Motor neuron (in vitro differentiated cells): Measurements from ENCODE around the gene HABP4. TPM values are rescaled to one million over a fixed set of nuclear protein-coding genes. Genes with fewer than 3 reads are reported as not detected.

Experiments used
- ATAC-seq, 8 experiments: fragments of 200-7000 bp; cut with Tn5 transposase; replicated peaks in 6 of 8; 2 replicates each; pipeline ENCODE4 v1.8.0; 2021; ENCODE audit warnings: mild to moderate bottlenecking in 8 of 8, moderate library complexity in 8 of 8
- H3K27ac ChIP-seq, 2 donors: fragments of 250-450 bp; sonication (Bioruptor Pico); 2 replicates each; pipeline ENCODE4 v1.9.0; 2021; ENCODE audit warnings: antibody characterized with exemption in 2 of 2, mild to moderate bottlenecking in 2 of 2, moderate library complexity in 1 of 2
- H3K4me1 ChIP-seq, 2 donors: fragments of 250-450 bp; sonication (Bioruptor Pico); replicated peaks in 1 of 2; 2 replicates each; pipeline ENCODE4 v1.6.1; 2021; ENCODE audit warnings: antibody characterized with exemption in 2 of 2, mild to moderate bottlenecking in 2 of 2, moderate library complexity in 1 of 2
- H3K4me3 ChIP-seq, 5 donors: fragments of 250-450 bp; sonication (Bioruptor Pico); 2 replicates each; pipeline ENCODE4 v1.9.0; 2021; ENCODE audit warnings: antibody characterized with exemption in 5 of 5, mild to moderate bottlenecking in 5 of 5, moderate library complexity in 4 of 5
- whole genome bisulfite sequencing, 10 experiments: fragments of 450-650 bp; shearing (Covaris generic); methylation state at CpG; one replicate each; pipeline ENCODE4 v1.0.0; 2022; 5-methylcytosine and 5-hydroxymethylcytosine counted together
- in situ Hi-C, 9 experiments: fragments of 400-800 bp; cut with MboI; loops; one replicate each; pipeline ENCODE4 v1.15.0; 2021; ENCODE audit warnings: low sequenced_read_pairs in 9 of 9, low pct_unique_long_range_greater_than_20kb in 2 of 9; ENCODE audit not compliant: unreplicated experiment in 9 of 9
- total RNA-seq, 8 experiments: library from RNA; unstranded; fragments of 300-600 nt; gene quantifications; 2 replicates each; pipeline versions ENCODE4 v1.2.3 to v1.2.4, GENCODE V29; 2022

HABP4 gene
- total RNA-seq, 8 experiments from 2014 or later = 4.0 to 30.2 (median 24.0) TPM

GRCh38 chr9:96509026-96509425, 59.1 kb downstream of the HABP4 start:
- ATAC-seq = no peak
- in situ Hi-C loops = no loop called here
- no peak overlapping the region for H3K4me3 ChIP-seq
- 60 to 100% (median 79%) methylated on average over 1 to 5 of the region's 5 CpGs; no CpG with 5 or more reads in 2 of the 10 experiments for WGBS, 10 experiments
- no peaks in the 10 kb centered on the region for H3K4me1 ChIP-seq
- H3K27ac ChIP-seq = no peak overlapping the region

GRCh38 chr9:96509848-96510247, 59.9 kb downstream of the HABP4 start:
- Histone ChIP-seq H3K4me3 (no peak overlapping the region), H3K4me1 (peaks cover 0 to 4% of the 10 kb centered on the region in 2 donors), H3K27ac (no peak overlapping the region)
- no peak for ATAC-seq
- WGBS, 10 experiments = 0 to 50% (median 35%) methylated on average over 1 to 2 of the region's 2 CpGs; no CpG with 5 or more reads in 1 of the 10 experiments
- in situ Hi-C loops = no loop called here

GRCh38 chr9:96510258-96510657, 60.3 kb downstream of the HABP4 start:
- Histone ChIP-seq H3K27ac (no peak overlapping the region), H3K4me3 (no peak overlapping the region), H3K4me1 (peaks cover 0 to 8% of the 10 kb centered on the region in 2 donors)
- ATAC-seq = no peak
- WGBS, 10 experiments = 29 to 87% (median 52%) methylated on average over 1 to 4 of the region's 4 CpGs; no CpG with 5 or more reads in 2 of the 10 experiments
- in situ Hi-C loops = no loop called here

GRCh38 chr9:96512240-96512639, 62.3 kb downstream of the HABP4 start:
- ATAC-seq = no peak
- 57 to 100% (median 87%) methylated on average over 1 to 3 of the region's 3 CpGs; no CpG with 5 or more reads in 3 of the 10 experiments for WGBS, 10 experiments
- in situ Hi-C loops = no loop called here
- Histone ChIP-seq H3K4me3 (no peak overlapping the region), H3K4me1 (peaks cover 0 to 11% of the 10 kb centered on the region in 2 donors), H3K27ac (no peak overlapping the region)

- no peak overlapping the region for H3K27ac ChIP-seq
- H3K4me3 ChIP-seq = no peak overlapping the region
- ATAC-seq = peak in 1 of 8 experiments; percentile 28
- 40 to 100% (median 93%) methylated on average over 1 to 5 of the region's 5 CpGs; no CpG with 5 or more reads in 4 of the 10 experiments for WGBS, 10 experiments
- in situ Hi-C loops = no loop called here
- peaks cover 0 to 11% of the 10 kb centered on the region in 2 donors for H3K4me1 ChIP-seq
Observed at GRCh38 chr9:96513622-96514021, 63.7 kb downstream of the HABP4 start.

- in situ Hi-C loops = no loop called here
- ATAC-seq = peak in 2 of 8 experiments; percentile 91 to 94
Observed at GRCh38 chr9:96514108-96514799, 64.3 kb downstream of the HABP4 start.

GRCh38 chr9:96514800-96515158, 64.8 kb downstream of the HABP4 start:
- no peak overlapping the region for H3K27ac ChIP-seq
- in situ Hi-C loops = no loop called here
- H3K4me3 ChIP-seq = no peak overlapping the region
- 15 to 100% (median 78%) methylated on average over 1 to 3 of the region's 3 CpGs; no CpG with 5 or more reads in 2 of the 10 experiments for WGBS, 10 experiments
- peak in 3 of 8 experiments; percentile 8 to 17 (median 17) for ATAC-seq
- peaks cover 0 to 11% of the 10 kb centered on the region in 2 donors for H3K4me1 ChIP-seq

More at GRCh38 chr9:96514108-96514799, 64.3 kb downstream of the HABP4 start:
- Histone ChIP-seq H3K27ac (no peak overlapping the region), H3K4me3 (no peak overlapping the region), H3K4me1 (peaks cover 0 to 11% of the 10 kb centered on the region in 2 donors)
- 0 to 100% (median 85%) methylated on average over 1 to 9 of the region's 9 CpGs for WGBS, 10 experiments

GRCh38 chr9:96515621-96516470, 65.9 kb downstream of the HABP4 start:
- no peak overlapping the region for H3K4me3 ChIP-seq
- ATAC-seq = no peak
- peaks cover 0 to 11% of the 10 kb centered on the region in 2 donors for H3K4me1 ChIP-seq
- WGBS, 10 experiments = 11 to 71% (median 46%) methylated on average over 2 to 5 of the region's 5 CpGs; no CpG with 5 or more reads in 1 of the 10 experiments
- H3K27ac ChIP-seq = no peak overlapping the region
- in situ Hi-C loops = no loop called here

- Histone ChIP-seq H3K4me1 (peaks cover 0 to 11% of the 10 kb centered on the region in 2 donors), H3K27ac (no peak overlapping the region), H3K4me3 (no peak overlapping the region)
- 64 to 100% (median 98%) methylated on average over 1 to 7 of the region's 7 CpGs for WGBS, 10 experiments
- in situ Hi-C loops = no loop called here
- no peak for ATAC-seq
Observed at GRCh38 chr9:96519095-96519494, 69.1 kb downstream of the HABP4 start.

- ATAC-seq = no peak
- H3K4me1 ChIP-seq = peaks cover 0 to 8% of the 10 kb centered on the region in 2 donors
- H3K4me3 ChIP-seq = no peak overlapping the region
- no peak overlapping the region for H3K27ac ChIP-seq
- WGBS, 10 experiments = 22 to 93% (median 80%) methylated on average over 1 to 2 of the region's 2 CpGs; no CpG with 5 or more reads in 3 of the 10 experiments
- in situ Hi-C loops = no loop called here
Observed at GRCh38 chr9:96519787-96520186, 69.8 kb downstream of the HABP4 start.

- ATAC-seq = no peak
- H3K4me1 ChIP-seq = no peaks in the 10 kb centered on the region
Observed at GRCh38 chr9:96522366-96522765, 72.4 kb downstream of the HABP4 start.

GRCh38 chr9:96523374-96523773, 73.4 kb downstream of the HABP4 start:
- no peak overlapping the region for H3K27ac ChIP-seq
- in situ Hi-C loops = no loop called here

More at GRCh38 chr9:96522366-96522765, 72.4 kb downstream of the HABP4 start:
- 71 to 100% (median 95%) methylated on average over 2 to 4 of the region's 4 CpGs; no CpG with 5 or more reads in 2 of the 10 experiments for WGBS, 10 experiments
- Histone ChIP-seq H3K27ac (no peak overlapping the region), H3K4me3 (no peak overlapping the region)
- in situ Hi-C loops = no loop called here

GRCh38 chr9:96524045-96524444, 74.1 kb downstream of the HABP4 start:
- in situ Hi-C loops = no loop called here
- H3K4me3 ChIP-seq = no peak overlapping the region
- no peak for ATAC-seq
- 45 to 100% (median 83%) methylated on average over 2 to 7 of the region's 7 CpGs; no CpG with 5 or more reads in 1 of the 10 experiments for WGBS, 10 experiments
- H3K4me1 ChIP-seq = no peaks in the 10 kb centered on the region
- no peak overlapping the region for H3K27ac ChIP-seq

More at GRCh38 chr9:96523374-96523773, 73.4 kb downstream of the HABP4 start:
- ATAC-seq = no peak
- Histone ChIP-seq H3K4me3 (no peak overlapping the region), H3K4me1 (no peaks in the 10 kb centered on the region)
- WGBS, 10 experiments = 0 to 100% (median 94%) methylated on average over 1 to 6 of the region's 7 CpGs; no CpG with 5 or more reads in 1 of the 10 experiments
